Gastrocnemius medialis (tissue), 4 donors: ENCODE measurements around the gene UROC1.

Experiments
- POLR2A ChIP-seq, 2 donors: fragments of 450-650 bp; IDR thresholded peaks; one replicate each; pipeline ENCODE4 v1.6.1; 2017; ENCODE audit warnings: antibody characterized with exemption in 2 of 2, mild to moderate bottlenecking in 2 of 2, moderate library complexity in 2 of 2
- TF ChIP-seq, protein P1 (sequence below), 5 experiments: fragments of 450-650 bp in 3 of 5; fragments of 200-600 bp in 2 of 5; sonication (generic) in 2 of 5; IDR thresholded peaks in 4 of 5; conservative IDR thresholded peaks in 1 of 5; 1 replicate in 4 of 5; 2 replicates in 1 of 5; pipeline ENCODE4 v1.5.1; 2016 to 2019; ENCODE audit warnings: antibody characterized with exemption in 5 of 5, mild to moderate bottlenecking in 3 of 5, moderate library complexity in 3 of 5

DNA sequence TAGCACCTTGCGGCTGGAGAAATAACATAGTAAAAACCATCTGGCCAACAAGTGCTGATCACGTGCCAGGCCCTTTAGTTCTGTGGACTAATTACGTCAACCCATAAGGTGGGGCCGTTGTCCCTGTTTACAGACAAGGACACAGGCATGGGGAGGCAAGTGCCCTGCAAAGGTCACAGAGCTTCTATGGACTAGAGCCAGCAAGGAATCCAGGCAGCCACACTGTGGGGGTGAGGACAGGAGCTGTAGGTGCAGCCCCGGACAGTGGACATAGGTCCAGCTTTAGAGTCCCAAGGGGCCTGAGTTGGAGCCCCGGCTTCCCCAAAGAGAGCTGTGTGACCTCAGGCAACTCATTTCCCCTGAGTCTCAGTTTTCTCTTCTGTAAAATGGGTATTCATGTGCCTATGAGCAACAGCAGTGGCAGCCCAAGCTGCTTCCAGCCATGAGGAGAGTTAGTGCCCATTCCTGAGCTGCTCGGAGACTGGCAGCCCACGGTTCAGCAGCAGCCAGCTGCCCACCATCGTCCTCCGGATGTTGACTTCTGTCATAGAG, 20.2 kb upstream of the UROC1 start:
- TF ChIP-seq, protein P1, sequence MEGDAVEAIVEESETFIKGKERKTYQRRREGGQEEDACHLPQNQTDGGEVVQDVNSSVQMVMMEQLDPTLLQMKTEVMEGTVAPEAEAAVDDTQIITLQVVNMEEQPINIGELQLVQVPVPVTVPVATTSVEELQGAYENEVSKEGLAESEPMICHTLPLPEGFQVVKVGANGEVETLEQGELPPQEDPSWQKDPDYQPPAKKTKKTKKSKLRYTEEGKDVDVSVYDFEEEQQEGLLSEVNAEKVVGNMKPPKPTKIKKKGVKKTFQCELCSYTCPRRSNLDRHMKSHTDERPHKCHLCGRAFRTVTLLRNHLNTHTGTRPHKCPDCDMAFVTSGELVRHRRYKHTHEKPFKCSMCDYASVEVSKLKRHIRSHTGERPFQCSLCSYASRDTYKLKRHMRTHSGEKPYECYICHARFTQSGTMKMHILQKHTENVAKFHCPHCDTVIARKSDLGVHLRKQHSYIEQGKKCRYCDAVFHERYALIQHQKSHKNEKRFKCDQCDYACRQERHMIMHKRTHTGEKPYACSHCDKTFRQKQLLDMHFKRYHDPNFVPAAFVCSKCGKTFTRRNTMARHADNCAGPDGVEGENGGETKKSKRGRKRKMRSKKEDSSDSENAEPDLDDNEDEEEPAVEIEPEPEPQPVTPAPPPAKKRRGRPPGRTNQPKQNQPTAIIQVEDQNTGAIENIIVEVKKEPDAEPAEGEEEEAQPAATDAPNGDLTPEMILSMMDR (IDR thresholded peaks at IDR 0.05 in 4 of 5, conservative IDR thresholded peaks at IDR 0.05 in 1 of 5) = no peak
- TF ChIP-seq POLR2A (IDR thresholded peaks at IDR 0.05) = no peak
